Measurements from ENCODE around the gene SUMO3. TPM values are rescaled to one million over a fixed set of nuclear protein-coding genes. Genes with fewer than 3 reads are reported as not detected.
A peak's percentile ranks its signal among the peaks of the same experiment; 100 is the strongest.

Gene SUMO3
- total RNA-seq, 3 donors from 2014 or later = 64.2 to 64.8 (median 64.4) TPM

- no peaks in the 10 kb centered on the region for H3K27me3 ChIP-seq
- TF ChIP-seq CTCF (IDR thresholded peaks at IDR 0.05) (no peak), POLR2AphosphoS5 (IDR thresholded peaks at IDR 0.05) (peak; percentile 76 to 83 (median 83))
- peak within 1 kb of the TSS; percentile 80 to 93 (median 86) for H3K4me3 ChIP-seq
- H3K27ac ChIP-seq = peak within 1 kb of the TSS; percentile 60 to 73
- intact Hi-C loops (cut with DNase I; ENCODE audit: low total_unique reads) = loop anchor here (5.0 kb wide), 1 partner anchor 71 kb away; the partner anchor contains the start of gene PTTG1IP
- no peaks in the 10 kb centered on the region for H3K36me3 ChIP-seq
- H3K9me3 ChIP-seq = no peaks in the 10 kb centered on the region
- peak; percentile 70 to 76 for DNase-seq (ENCODE audit: low spot score in 2 of 2)
- peaks cover 0 to 6% of the 10 kb centered on the region in 2 donors for H3K4me1 ChIP-seq
These were observed 16.1 kb downstream of the SUMO3 start, which contains the start of gene UBE2G2 for GRCh38 chr21:44801468-44802395. TSS of gene UBE2G2 (minus strand) at chr21:44801820. CDS start at chr21:44801748, 72 bp downstream.

GRCh38 chr21:44800971-44801467, 16.8 kb downstream of the SUMO3 start:
- Histone ChIP-seq H3K36me3 (no peaks in the 10 kb centered on the region), H3K4me1 (peaks cover 0 to 6% of the 10 kb centered on the region in 2 donors), H3K9me3 (no peaks in the 10 kb centered on the region), H3K4me3 (peak overlapping the region; percentile 80 to 93 (median 86)), H3K27ac (peak overlapping the region; percentile 60 to 73), H3K27me3 (no peaks in the 10 kb centered on the region)
- DNase-seq (ENCODE audit: low spot score in 2 of 2) = no peak
- TF ChIP-seq POLR2A (IDR thresholded peaks at IDR 0.05) (no peak), CTCF (IDR thresholded peaks at IDR 0.05) (peak in 1 of 3 donors; percentile 39), POLR2AphosphoS5 (IDR thresholded peaks at IDR 0.05) (no peak)
- intact Hi-C loops (cut with DNase I; ENCODE audit: low total_unique reads) = loop anchor here (5.0 kb wide), 1 partner anchor 71 kb away; the partner anchor contains the start of gene PTTG1IP

GRCh38 chr21:44800103-44800502, 17.8 kb downstream of the SUMO3 start:
- peaks cover 0 to 6% of the 10 kb centered on the region in 2 donors for H3K4me1 ChIP-seq
- H3K4me3 ChIP-seq = peak overlapping the region in 2 of 3 donors; percentile 80 to 93
- H3K9me3 ChIP-seq = no peaks in the 10 kb centered on the region
- H3K36me3 ChIP-seq = no peaks in the 10 kb centered on the region
- H3K27me3 ChIP-seq = no peaks in the 10 kb centered on the region
- no peak for TF ChIP-seq POLR2A (IDR thresholded peaks at IDR 0.05)
- TF ChIP-seq POLR2AphosphoS5 (IDR thresholded peaks at IDR 0.05) = no peak
- TF ChIP-seq CTCF (IDR thresholded peaks at IDR 0.05) = peak in 1 of 3 donors; percentile 32
- no peak for DNase-seq (ENCODE audit: low spot score in 2 of 2)
- no peak overlapping the region for H3K27ac ChIP-seq
- intact Hi-C loops (cut with DNase I; ENCODE audit: low total_unique reads) = loop anchor here (5.0 kb wide), 1 partner anchor 72 kb away; the partner anchor contains the start of gene PTTG1IP

DNA sequence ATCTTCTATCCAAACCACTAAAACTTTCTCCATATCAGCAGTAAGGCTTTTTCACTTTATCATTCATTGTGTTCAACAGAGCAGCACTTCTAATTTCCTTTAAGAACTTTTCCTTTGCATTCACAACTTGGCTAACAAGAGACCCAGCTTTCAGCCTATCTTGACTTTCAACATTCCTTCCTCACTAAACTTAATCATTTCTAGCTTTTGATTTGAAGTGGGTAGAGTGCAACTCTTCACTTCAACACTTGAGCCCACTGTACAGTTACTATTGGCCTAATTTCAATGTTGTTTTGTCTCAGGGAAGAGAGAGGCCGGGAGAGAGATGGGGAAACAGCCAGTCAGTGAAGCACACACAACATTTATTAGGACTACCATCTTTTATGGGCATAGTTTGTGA, 18.2 kb downstream of the SUMO3 start:
- no peak for DNase-seq (ENCODE audit: low spot score in 2 of 2)
- Histone ChIP-seq H3K27ac (no peak overlapping the region), H3K9me3 (no peaks in the 10 kb centered on the region), H3K36me3 (no peaks in the 10 kb centered on the region), H3K27me3 (no peaks in the 10 kb centered on the region), H3K4me3 (peak overlapping the region in 1 of 3 donors; percentile 4), H3K4me1 (peaks cover 0 to 6% of the 10 kb centered on the region in 2 donors)
- intact Hi-C loops (cut with DNase I; ENCODE audit: low total_unique reads) = loop anchor here (5.0 kb wide), 1 partner anchor 73 kb away; the partner anchor contains the start of gene PTTG1IP
- TF ChIP-seq POLR2AphosphoS5 (IDR thresholded peaks at IDR 0.05) (no peak), CTCF (IDR thresholded peaks at IDR 0.05) (no peak), POLR2A (IDR thresholded peaks at IDR 0.05) (no peak)
